IMR-90 (cell line): Measurements from ENCODE around the gene SLIT1. TPM values are rescaled to one million over a fixed set of nuclear protein-coding genes. Genes with fewer than 3 reads are reported as not detected.

Experiments
- ATAC-seq: fragments of 200-7000 bp; cut with Tn5 transposase; 2 replicates; pipeline ENCODE4 v1.9.1; 2020; ENCODE audit warnings: low read depth, mild to moderate bottlenecking, moderate library complexity
- BruUV-seq: library from RNA; stranded (reverse); fragments of 400-500 nt; replicated peaks from 2 replicates; lab custom pipeline; 2021; lab: Mats Ljungman, UMichigan
- CTCF ChIA-PET: fragments of 300-600 bp; formaldehyde crosslinking; extraction: SDS; loops from one replicate; lab custom pipeline; 2021; ENCODE audit warnings: antibody characterized with exemption; lab: Yijun Ruan, JAX
- POLR2A ChIA-PET: fragments of 300-600 bp; sonication (Branson Sonifier 250); formaldehyde crosslinking; loops from one replicate; lab custom pipeline; 2022; ENCODE audit warnings: antibody characterized with exemption; ENCODE audit not compliant: unreplicated experiment; lab: Charles Lee
- DNase-seq: peaks from one replicate; pipeline ENCODE4 v3.0.0; 2013
- H2AFZ ChIP-seq: replicated peaks from 2 replicates; pipeline ENCODE3; 2013; ENCODE audit warnings: low read length, mild to moderate bottlenecking; ENCODE audit not compliant: poor library complexity
- H2AK5ac ChIP-seq: 2 replicates; pipeline ENCODE4 v1.6.1; 2013; ENCODE audit warnings: low read depth, low read length, inconsistent platforms
- H2AK9ac ChIP-seq: replicated peaks from 2 replicates; pipeline ENCODE3; 2013; ENCODE audit warnings: mild to moderate bottlenecking, low read depth, low read length, moderate library complexity; ENCODE audit not compliant: poor library complexity
- H2BK120ac ChIP-seq: 2 replicates; pipeline ENCODE4 v1.6.1; 2013; ENCODE audit warnings: low read depth, low read length, inconsistent platforms
- H2BK15ac ChIP-seq: 3 replicates; pipeline ENCODE4 v1.6.1; 2013; ENCODE audit warnings: low read depth, low read length, inconsistent platforms
- H2BK20ac ChIP-seq: 2 replicates; pipeline ENCODE4 v1.6.1; 2013; ENCODE audit warnings: low read depth, mild to moderate bottlenecking, inconsistent platforms, low read length, moderate library complexity
- H2BK5ac ChIP-seq: 2 replicates; pipeline ENCODE4 v1.6.1; 2013; ENCODE audit warnings: mild to moderate bottlenecking, low read depth, low read length, inconsistent platforms; ENCODE audit not compliant: poor library complexity, severe bottlenecking
- H3K14ac ChIP-seq: replicated peaks from 2 replicates; pipeline ENCODE4 v1.6.1; 2013; ENCODE audit warnings: low read depth, low read length, inconsistent platforms
- H3K18ac ChIP-seq: 2 replicates; pipeline ENCODE4 v1.6.1; 2013; ENCODE audit warnings: low read depth, low read length, control low read depth
- H3K23ac ChIP-seq: 2 replicates; pipeline ENCODE4 v1.6.1; 2013; ENCODE audit warnings: low read depth, low read length, inconsistent platforms
- H3K27ac ChIP-seq: 2 replicates; pipeline ENCODE4 v1.5.1; 2013; ENCODE audit warnings: mild to moderate bottlenecking, control low read depth, low read length; ENCODE audit not compliant: insufficient read depth
- H3K27me3 ChIP-seq: 2 replicates; pipeline ENCODE4 v1.6.1; 2013; ENCODE audit warnings: low read length; ENCODE audit not compliant: control insufficient read depth, insufficient read depth
- H3K36me3 ChIP-seq: 2 replicates; pipeline ENCODE4 v1.6.1; 2013; ENCODE audit warnings: low read length, mixed read lengths; ENCODE audit not compliant: control insufficient read depth, insufficient read depth
- H3K4ac ChIP-seq: 2 replicates; pipeline ENCODE4 v1.6.1; 2013; ENCODE audit warnings: low read depth, low read length, inconsistent platforms
- H3K4me1 ChIP-seq: 2 replicates; pipeline ENCODE4 v1.6.1; 2013; ENCODE audit warnings: low read length, mixed read lengths; ENCODE audit not compliant: control insufficient read depth, insufficient read depth
- H3K4me2 ChIP-seq: 2 replicates; pipeline ENCODE4 v1.6.1; 2013; ENCODE audit warnings: low read depth, mild to moderate bottlenecking, control low read depth, low read length, moderate library complexity
- H3K4me3 ChIP-seq: 2 replicates; pipeline ENCODE4 v1.5.1; 2013; ENCODE audit warnings: low read depth, mild to moderate bottlenecking, control low read depth, low read length, moderate library complexity; ENCODE audit not compliant: insufficient read depth
- H3K56ac ChIP-seq: 2 replicates; pipeline ENCODE4 v1.6.1; 2013; ENCODE audit warnings: low read length, inconsistent platforms; ENCODE audit not compliant: insufficient read depth; ENCODE audit errors: extremely low read depth
- H3K79me1 ChIP-seq, 2 experiments: 2 replicates each; pipeline ENCODE4 v1.6.1; 2013; ENCODE audit warnings: low read length in 2 of 2, inconsistent platforms in 1 of 2, low read depth in 1 of 2
- H3K9ac ChIP-seq: 2 replicates; pipeline ENCODE4 v1.6.1; 2013; ENCODE audit warnings: low read depth, low read length, control low read depth
- H3K9me1 ChIP-seq: 2 replicates; pipeline ENCODE4 v1.6.1; 2013; ENCODE audit warnings: low read length, inconsistent platforms; ENCODE audit not compliant: insufficient read depth
- H3K9me3 ChIP-seq: 2 replicates; pipeline ENCODE4 v1.6.1; 2013; ENCODE audit warnings: low read length; ENCODE audit not compliant: control insufficient read depth, insufficient read depth
- H4K20me1 ChIP-seq: 2 replicates; pipeline ENCODE4 v1.6.1; 2013; ENCODE audit warnings: low read length, inconsistent platforms; ENCODE audit not compliant: insufficient read depth
- H4K5ac ChIP-seq: 2 replicates; pipeline ENCODE4 v1.6.1; 2013; ENCODE audit warnings: mild to moderate bottlenecking, low read depth, low read length, control low read depth
- H4K8ac ChIP-seq, 2 experiments: 2 replicates each; pipeline ENCODE4 v1.6.1; 2013; ENCODE audit warnings: low read depth in 2 of 2, low read length in 2 of 2, control low read depth in 1 of 2, inconsistent platforms in 1 of 2
- H4K91ac ChIP-seq: 2 replicates; pipeline ENCODE4 v1.6.1; 2013; ENCODE audit warnings: low read depth, low read length, inconsistent platforms; ENCODE audit not compliant: insufficient read depth
- BHLHE40 ChIP-seq: fragments of 150-350 bp; IDR thresholded peaks from 2 replicates; pipeline ENCODE4 v1.6.1; 2016; ENCODE audit warnings: mild to moderate bottlenecking, low read depth, low read length
- WGBS, 2 experiments: methylation state at CpG; one replicate each; pipeline versions ENCODE4 v1.1.5 to v1.1.7; 2013; ENCODE audit warnings: missing lambda C conversion rate in 2 of 2; ENCODE audit not compliant: insufficient read length in 1 of 2; ENCODE audit errors: extremely low coverage in 2 of 2; 5-methylcytosine and 5-hydroxymethylcytosine counted together
- dilution Hi-C: fragments of 300-500 bp; cut with HindIII; formaldehyde crosslinking; loops from one replicate; pipeline ENCODE4 v1.14.3; 2018; ENCODE audit warnings: low sequenced_read_pairs; ENCODE audit not compliant: unreplicated experiment
- in situ Hi-C: fragments of 300-500 bp; cut with MboI; formaldehyde crosslinking; loops from 3 replicates; pipeline ENCODE4 v1.14.3; 2019; ENCODE audit warnings: low sequenced_read_pairs, inconsistent platforms, mixed read lengths
- intact Hi-C: fragments of 100-400 bp; cut with micrococcal nuclease; formaldehyde crosslinking; loops from 2 replicates; pipeline ENCODE4 v1.10.0; 2022
- polyA plus RNA-seq, 3 experiments: library from polyadenylated mRNA; depleted of rRNA; stranded (reverse); fragments of >200 nt; gene quantifications; 2 replicates each; pipeline ENCODE4 v1.2.3, GENCODE V29; 2012; ENCODE audit warnings: low replicate concordance in 1 of 3
- total RNA-seq: library from RNA; depleted of rRNA; stranded (reverse); fragments of >200 nt; gene quantifications from 2 replicates; pipeline ENCODE4 v1.2.3, GENCODE V29; 2012
- TF ChIP-seq, protein P1 (sequence below): fragments of 150-350 bp; IDR thresholded peaks from 2 replicates; pipeline ENCODE4 v1.6.1; 2017; ENCODE audit warnings: mild to moderate bottlenecking, antibody characterized with exemption, low read length, low read depth
- TF ChIP-seq, protein P2 (sequence below): conservative IDR thresholded peaks from 2 replicates; pipeline ENCODE4 v1.5.1; 2012; ENCODE audit warnings: mild to moderate bottlenecking, low read depth, low read length, improper control_type of control experiment

SLIT1 gene
- total and polyA plus RNA-seq, 2 of the 4 experiments (the other 2 are of a cell fraction), result under 0.01 TPM

DNA sequence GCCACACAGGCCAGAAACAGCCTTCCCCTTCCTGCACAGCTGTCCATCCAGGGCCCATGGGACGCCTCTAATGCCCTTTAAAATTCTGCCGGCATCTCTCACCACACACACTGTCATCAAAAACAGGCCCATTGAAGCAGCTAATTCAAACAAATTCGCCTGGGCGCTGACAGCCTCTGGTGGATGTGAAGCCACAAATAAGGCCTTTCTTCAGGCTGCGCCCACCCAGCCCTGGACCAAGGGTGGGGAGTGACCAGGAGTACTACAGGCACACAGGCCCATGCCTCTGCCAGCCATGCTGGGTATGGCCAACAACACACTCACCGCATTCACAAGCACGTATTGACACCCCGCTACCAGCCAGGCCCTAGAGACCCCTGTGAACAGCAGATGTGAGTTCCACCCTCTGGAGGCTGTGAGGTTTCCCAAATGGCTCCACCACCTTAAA, 54.6 kb downstream of the SLIT1 start:
- Histone ChIP-seq H3K4me2 (no peak overlapping the region), H3K36me3 (no peaks in the 10 kb centered on the region), H2AK5ac (no peak overlapping the region), H4K20me1 (no peaks in the 10 kb centered on the region), H3K14ac (no peak overlapping the region), H3K4ac (no peak overlapping the region), H3K23ac (no peak overlapping the region), H4K5ac (no peak overlapping the region), H3K18ac (no peak overlapping the region), H3K79me1 (no peaks in the 10 kb centered on the region), H3K27me3 (peaks cover 35% of the 10 kb centered on the region), H3K9ac (no peak overlapping the region), H3K4me3 (no peak overlapping the region), H3K4me1 (no peaks in the 10 kb centered on the region), H4K8ac (no peak overlapping the region), H3K56ac (no peak overlapping the region), H3K9me3 (no peaks in the 10 kb centered on the region), H2AFZ (peak overlapping the region; percentile 32), H3K27ac (no peak overlapping the region), H2BK5ac (no peak overlapping the region), H2BK20ac (no peak overlapping the region), H3K9me1 (no peaks in the 10 kb centered on the region), H4K91ac (no peak overlapping the region), H2BK15ac (no peak overlapping the region), H2BK120ac (no peak overlapping the region), H2AK9ac (no peak overlapping the region)
- ChIA-PET POLR2A (no interaction called here), CTCF (interaction anchor here (1.1 kb wide), 1 partner anchor 9 kb away, joined by 3 read pairs; no protein-coding TSS in a partner anchor)
- in situ Hi-C loops (no loop called here), dilution Hi-C loops (no loop called here), intact Hi-C loops (no loop called here)
- no TSS peak for BruUV-seq
- ATAC-seq, result no peak
- no peak for TF ChIP-seq BHLHE40
- TF ChIP-seq, protein P1, sequence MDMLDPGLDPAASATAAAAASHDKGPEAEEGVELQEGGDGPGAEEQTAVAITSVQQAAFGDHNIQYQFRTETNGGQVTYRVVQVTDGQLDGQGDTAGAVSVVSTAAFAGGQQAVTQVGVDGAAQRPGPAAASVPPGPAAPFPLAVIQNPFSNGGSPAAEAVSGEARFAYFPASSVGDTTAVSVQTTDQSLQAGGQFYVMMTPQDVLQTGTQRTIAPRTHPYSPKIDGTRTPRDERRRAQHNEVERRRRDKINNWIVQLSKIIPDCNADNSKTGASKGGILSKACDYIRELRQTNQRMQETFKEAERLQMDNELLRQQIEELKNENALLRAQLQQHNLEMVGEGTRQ, result no peak
- TF ChIP-seq, protein P2, sequence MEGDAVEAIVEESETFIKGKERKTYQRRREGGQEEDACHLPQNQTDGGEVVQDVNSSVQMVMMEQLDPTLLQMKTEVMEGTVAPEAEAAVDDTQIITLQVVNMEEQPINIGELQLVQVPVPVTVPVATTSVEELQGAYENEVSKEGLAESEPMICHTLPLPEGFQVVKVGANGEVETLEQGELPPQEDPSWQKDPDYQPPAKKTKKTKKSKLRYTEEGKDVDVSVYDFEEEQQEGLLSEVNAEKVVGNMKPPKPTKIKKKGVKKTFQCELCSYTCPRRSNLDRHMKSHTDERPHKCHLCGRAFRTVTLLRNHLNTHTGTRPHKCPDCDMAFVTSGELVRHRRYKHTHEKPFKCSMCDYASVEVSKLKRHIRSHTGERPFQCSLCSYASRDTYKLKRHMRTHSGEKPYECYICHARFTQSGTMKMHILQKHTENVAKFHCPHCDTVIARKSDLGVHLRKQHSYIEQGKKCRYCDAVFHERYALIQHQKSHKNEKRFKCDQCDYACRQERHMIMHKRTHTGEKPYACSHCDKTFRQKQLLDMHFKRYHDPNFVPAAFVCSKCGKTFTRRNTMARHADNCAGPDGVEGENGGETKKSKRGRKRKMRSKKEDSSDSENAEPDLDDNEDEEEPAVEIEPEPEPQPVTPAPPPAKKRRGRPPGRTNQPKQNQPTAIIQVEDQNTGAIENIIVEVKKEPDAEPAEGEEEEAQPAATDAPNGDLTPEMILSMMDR, result no peak
- DNase-seq, result no peak
- WGBS, 2 experiments, result 23% methylated on average over 3 of the region's 8 CpGs; no CpG with 5 or more reads in 1 of the 2 experiments
